H9 (cell line): ENCODE data around the gene TMEM140. TPM values are rescaled to one million over a fixed set of nuclear protein-coding genes. Genes with fewer than 3 reads are reported as not detected.

Experiments
- DNase-seq: peaks from one replicate; pipeline ENCODE4 v3.0.0-alpha.2; 2017
- H2AFZ ChIP-seq: one replicate; pipeline ENCODE4 v1.6.1; 2013; ENCODE audit warnings: mild to moderate bottlenecking, low read length, control low read depth, moderate library complexity
- H2AK5ac ChIP-seq: 2 replicates; pipeline ENCODE4 v1.6.1; 2013; ENCODE audit warnings: low read length, control low read depth, mixed read lengths; ENCODE audit not compliant: insufficient read length
- H2BK120ac ChIP-seq: one replicate; pipeline ENCODE4 v1.6.1; 2013; ENCODE audit warnings: low read depth, mild to moderate bottlenecking, low read length, control low read depth, inconsistent platforms; ENCODE audit not compliant: poor library complexity, severe bottlenecking
- H2BK12ac ChIP-seq: 2 replicates; pipeline ENCODE4 v1.6.1; 2013; ENCODE audit warnings: low read length, control low read depth, mixed read lengths, low read depth; ENCODE audit not compliant: insufficient read length
- H2BK15ac ChIP-seq: 2 replicates; pipeline ENCODE4 v1.6.1; 2013; ENCODE audit warnings: low read depth, low read length, control low read depth
- H2BK20ac ChIP-seq: one replicate; pipeline ENCODE4 v1.6.1; 2013; ENCODE audit warnings: low read depth, mild to moderate bottlenecking, low read length, control low read depth, inconsistent platforms; ENCODE audit not compliant: poor library complexity, severe bottlenecking
- H2BK5ac ChIP-seq: 2 replicates; pipeline ENCODE4 v1.6.1; 2013; ENCODE audit warnings: low read length, control low read depth, mixed read lengths; ENCODE audit not compliant: insufficient read length
- H3K14ac ChIP-seq: 2 replicates; pipeline ENCODE4 v1.6.1; 2013; ENCODE audit warnings: low read length, control low read depth; ENCODE audit not compliant: insufficient read depth
- H3K18ac ChIP-seq: 2 replicates; pipeline ENCODE4 v1.6.1; 2013; ENCODE audit warnings: low read depth, mild to moderate bottlenecking, mixed read lengths, low read length, control low read depth; ENCODE audit not compliant: insufficient read length
- H3K23ac ChIP-seq: 2 replicates; pipeline ENCODE4 v1.6.1; 2013; ENCODE audit warnings: low read length, control low read depth, mixed read lengths, low read depth; ENCODE audit not compliant: insufficient read length
- H3K23me2 ChIP-seq: 2 replicates; pipeline ENCODE4 v1.6.1; 2013; ENCODE audit warnings: low read depth, mild to moderate bottlenecking, mixed read lengths, low read length, control low read depth; ENCODE audit not compliant: insufficient read length, poor library complexity, severe bottlenecking
- H3K27ac ChIP-seq: 2 replicates; pipeline ENCODE4 v1.5.1; 2013; ENCODE audit warnings: low read length, control low read depth, mixed read lengths, low read depth; ENCODE audit not compliant: insufficient read length
- H3K27me3 ChIP-seq: 2 replicates; pipeline ENCODE4 v1.6.1; 2013; ENCODE audit warnings: low read length, control low read depth, inconsistent platforms; ENCODE audit not compliant: insufficient read depth
- H3K4ac ChIP-seq: 2 replicates; pipeline ENCODE4 v1.6.1; 2013; ENCODE audit warnings: low read depth, mild to moderate bottlenecking, control low read depth, inconsistent platforms, low read length, moderate library complexity
- H3K4me1 ChIP-seq: 2 replicates; pipeline ENCODE4 v1.6.1; 2013; ENCODE audit warnings: low read length, control low read depth, inconsistent platforms; ENCODE audit not compliant: insufficient read depth
- H3K4me2 ChIP-seq: 2 replicates; pipeline ENCODE4 v1.6.1; 2013; ENCODE audit warnings: low read length, control low read depth, mixed read lengths; ENCODE audit not compliant: insufficient read length, insufficient read depth
- H3K56ac ChIP-seq: 2 replicates; pipeline ENCODE4 v1.6.1; 2013; ENCODE audit warnings: low read depth, mild to moderate bottlenecking, mixed read lengths, low read length, control low read depth; ENCODE audit not compliant: insufficient read length
- H3K79me1 ChIP-seq: 2 replicates; pipeline ENCODE4 v1.6.1; 2013; ENCODE audit warnings: low read depth, mild to moderate bottlenecking, moderate library complexity, low read length, control low read depth, inconsistent platforms; ENCODE audit not compliant: insufficient read depth, poor library complexity, severe bottlenecking
- H3K79me2 ChIP-seq: 2 replicates; pipeline ENCODE4 v1.6.1; 2013; ENCODE audit warnings: low read length, control low read depth, inconsistent platforms; ENCODE audit not compliant: insufficient read depth
- H3K9ac ChIP-seq: 2 replicates; pipeline ENCODE4 v1.6.1; 2013; ENCODE audit warnings: low read length, control low read depth, mixed read lengths; ENCODE audit not compliant: insufficient read length; ENCODE audit errors: extremely low read depth
- H3K9me3 ChIP-seq: one replicate; pipeline ENCODE4 v1.6.1; 2013; ENCODE audit warnings: low read depth, low read length, inconsistent platforms; ENCODE audit not compliant: control insufficient read depth
- H3T11ph ChIP-seq: one replicate; pipeline ENCODE4 v1.6.1; 2013; ENCODE audit warnings: mild to moderate bottlenecking, low read length, control low read depth, inconsistent platforms
- H4K20me1 ChIP-seq: one replicate; pipeline ENCODE4 v1.6.1; 2013; ENCODE audit not compliant: control insufficient read depth, insufficient read length, insufficient read depth
- H4K5ac ChIP-seq: 2 replicates; pipeline ENCODE4 v1.6.1; 2013; ENCODE audit warnings: low read depth, mild to moderate bottlenecking, mixed read lengths, low read length, control low read depth; ENCODE audit not compliant: insufficient read length
- H4K8ac ChIP-seq: replicated peaks from 2 replicates; pipeline ENCODE4 v1.6.1; 2013; ENCODE audit warnings: low read length, control low read depth, mixed read lengths, low read depth; ENCODE audit not compliant: insufficient read length
- H4K91ac ChIP-seq: 2 replicates; pipeline ENCODE4 v1.6.1; 2013; ENCODE audit warnings: low read depth, mild to moderate bottlenecking, moderate library complexity, mixed read lengths, low read length, control low read depth; ENCODE audit not compliant: insufficient read length
- H3K27ac Mint-ChIP-seq, 3 experiments: 2 replicates in 2 of 3; 3 replicates in 1 of 3; pipeline ENCODE4 v1.8.0; 2020 to 2021; ENCODE audit warnings: mixed read lengths in 3 of 3, mild to moderate bottlenecking in 1 of 3, moderate library complexity in 1 of 3
- H3K27me3 Mint-ChIP-seq: 2 replicates; pipeline ENCODE4 v1.8.0; 2021; ENCODE audit warnings: low read depth, mild to moderate bottlenecking, moderate library complexity, mixed read lengths
- H3K36me3 Mint-ChIP-seq, 3 experiments: 2 replicates in 2 of 3; 3 replicates in 1 of 3; pipeline ENCODE4 v1.8.0; 2020 to 2021; ENCODE audit warnings: low read depth in 3 of 3, mixed read lengths in 3 of 3; ENCODE audit not compliant: insufficient read depth in 1 of 3
- H3K4me1 Mint-ChIP-seq, 2 experiments: 2 replicates each; pipeline ENCODE4 v1.8.0; 2020; ENCODE audit warnings: mixed read lengths in 2 of 2
- H3K4me3 Mint-ChIP-seq, 2 experiments: 2 replicates in 1 of 2; 3 replicates in 1 of 2; pipeline ENCODE4 v1.8.0; 2020 to 2021; ENCODE audit warnings: mild to moderate bottlenecking in 2 of 2, mixed read lengths in 2 of 2, moderate library complexity in 1 of 2
- H3K9me3 Mint-ChIP-seq, 2 experiments: 2 replicates in 1 of 2; 3 replicates in 1 of 2; pipeline ENCODE4 v1.8.0; 2020; ENCODE audit warnings: mild to moderate bottlenecking in 2 of 2, mixed read lengths in 2 of 2, moderate library complexity in 1 of 2
- WGBS: extraction: QIAGEN DNeasy Blood & Tissue Kit; methylation state at CpG from one replicate; pipeline ENCODE4 v1.1.7; 2013; ENCODE audit warnings: missing lambda C conversion rate, low lambda C conversion rate, mixed read lengths; ENCODE audit not compliant: insufficient read length; ENCODE audit errors: extremely low coverage; 5-methylcytosine and 5-hydroxymethylcytosine counted together
- total RNA-seq: library from RNA; stranded (reverse); gene quantifications from 2 replicates; pipeline ENCODE4 v1.2.1, GENCODE V29; 2021
- TF ChIP-seq, protein P1 (sequence below): fragments of 200-600 bp; sonication (generic); conservative IDR thresholded peaks from 3 replicates; pipeline ENCODE4 v1.8.0; 2021; ENCODE audit warnings: antibody characterized with exemption, mild to moderate bottlenecking

Gene TMEM140
- total RNA-seq, 1 experiment from 2014 or later = not detected

DNA sequence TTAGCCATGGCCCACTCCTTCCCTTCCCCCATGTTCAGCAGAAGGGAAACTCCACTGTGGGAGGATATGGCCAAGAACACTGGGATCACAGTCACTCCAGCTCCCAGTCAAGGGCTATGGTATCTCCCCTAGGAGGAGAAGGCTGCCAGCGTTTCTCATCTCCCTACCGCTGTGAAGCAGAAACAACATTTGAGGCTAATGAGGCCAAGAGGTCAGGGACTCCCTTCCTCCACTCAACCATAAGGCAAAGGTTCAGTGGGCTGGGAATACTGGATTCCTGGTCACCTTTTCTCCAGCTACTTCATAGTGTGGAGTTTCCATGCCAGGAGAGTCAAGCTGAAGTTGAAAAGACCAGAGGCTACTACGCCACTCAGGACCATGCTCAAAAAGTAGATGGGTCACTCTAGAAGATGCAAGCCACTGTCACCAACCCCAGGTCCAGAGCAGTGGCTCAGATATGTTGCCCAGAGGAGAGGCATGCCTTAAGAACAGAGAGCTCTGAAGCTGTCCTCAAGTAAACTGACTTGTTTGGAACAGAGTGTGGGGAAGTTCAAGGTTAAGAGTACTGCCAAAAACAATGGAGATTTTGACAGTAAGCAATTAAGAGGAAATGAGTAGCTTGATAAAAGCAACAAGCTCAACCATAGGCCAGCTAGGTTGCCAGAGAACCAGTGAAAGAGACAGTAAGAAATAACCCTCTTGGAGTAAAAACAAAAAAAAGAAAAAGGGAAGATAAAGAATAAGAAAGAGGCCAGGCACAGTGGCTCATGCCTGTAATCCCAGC, 3.8 kb upstream of the TMEM140 start:
- Histone ChIP-seq H2AFZ (no peak overlapping the region), H2BK12ac (no peak overlapping the region), H3K4me1 (no peaks in the 10 kb centered on the region), H3K9me3 (no peaks in the 10 kb centered on the region), H4K8ac (no peak overlapping the region), H4K20me1 (no peaks in the 10 kb centered on the region), H2BK15ac (no peak overlapping the region; the same call in 1 of the 2 replicates), H4K91ac (no peak overlapping the region), H3K4me2 (no peak overlapping the region), H2BK120ac (no peak overlapping the region), H3K18ac (no peak overlapping the region), H3K23ac (no peak overlapping the region), H3K27ac (no peak overlapping the region), H3K23me2 (no peaks in the 10 kb centered on the region), H3K4ac (no peak overlapping the region), H2AK5ac (no peak overlapping the region), H3K79me1 (no peaks in the 10 kb centered on the region), H4K5ac (no peak overlapping the region), H3K27me3 (no peaks in the 10 kb centered on the region), H3K14ac (no peak overlapping the region), H3T11ph (no peak overlapping the region), H3K79me2 (no peaks in the 10 kb centered on the region), H2BK5ac (no peak overlapping the region), H2BK20ac (no peak overlapping the region), H3K56ac (no peak overlapping the region), H3K9ac (no peak overlapping the region)
- peaks cover 2% of the 10 kb centered on the region; the same call in 1 of the 2 replicates for H3K27me3 Mint-ChIP-seq
- no CpG with 5 or more reads among the region's 3 CpGs for WGBS
- H3K4me1 Mint-ChIP-seq = peaks cover 2 to 8% of the 10 kb centered on the region in 2 experiments; a peak in 2 of 4 replicates
- TF ChIP-seq, protein P1, sequence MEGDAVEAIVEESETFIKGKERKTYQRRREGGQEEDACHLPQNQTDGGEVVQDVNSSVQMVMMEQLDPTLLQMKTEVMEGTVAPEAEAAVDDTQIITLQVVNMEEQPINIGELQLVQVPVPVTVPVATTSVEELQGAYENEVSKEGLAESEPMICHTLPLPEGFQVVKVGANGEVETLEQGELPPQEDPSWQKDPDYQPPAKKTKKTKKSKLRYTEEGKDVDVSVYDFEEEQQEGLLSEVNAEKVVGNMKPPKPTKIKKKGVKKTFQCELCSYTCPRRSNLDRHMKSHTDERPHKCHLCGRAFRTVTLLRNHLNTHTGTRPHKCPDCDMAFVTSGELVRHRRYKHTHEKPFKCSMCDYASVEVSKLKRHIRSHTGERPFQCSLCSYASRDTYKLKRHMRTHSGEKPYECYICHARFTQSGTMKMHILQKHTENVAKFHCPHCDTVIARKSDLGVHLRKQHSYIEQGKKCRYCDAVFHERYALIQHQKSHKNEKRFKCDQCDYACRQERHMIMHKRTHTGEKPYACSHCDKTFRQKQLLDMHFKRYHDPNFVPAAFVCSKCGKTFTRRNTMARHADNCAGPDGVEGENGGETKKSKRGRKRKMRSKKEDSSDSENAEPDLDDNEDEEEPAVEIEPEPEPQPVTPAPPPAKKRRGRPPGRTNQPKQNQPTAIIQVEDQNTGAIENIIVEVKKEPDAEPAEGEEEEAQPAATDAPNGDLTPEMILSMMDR = no peak
- H3K36me3 Mint-ChIP-seq = no peaks in the 10 kb centered on the region
- H3K4me3 Mint-ChIP-seq = no peak overlapping the region
- no peaks in the 10 kb centered on the region; a peak in 2 of 5 replicates for H3K9me3 Mint-ChIP-seq
- no peak overlapping the region for H3K27ac Mint-ChIP-seq
- no peak for DNase-seq
